Bronchial epithelial cell (primary cell): ENCODE measurements around the gene ZKSCAN1. TPM values are rescaled to one million over a fixed set of nuclear protein-coding genes. Genes with fewer than 3 reads are reported as not detected.

Experiments used
- DNase-seq: peaks from one replicate; pipeline ENCODE4 v3.0.0-alpha.2; 2010; ENCODE audit warnings: low read depth
- FAIRE-seq: peaks from 2 replicates; lab custom pipeline; 2011; peaks lifted over from hg19 to GRCh38; lab: Jason Lieb, UNC
- H3K27me3 ChIP-seq: 2 replicates; pipeline ENCODE4 v1.5.1; 2011; ENCODE audit warnings: low read length; ENCODE audit not compliant: control insufficient read depth, insufficient read depth
- H3K36me3 ChIP-seq: 2 replicates; pipeline ENCODE4 v1.5.1; 2011; ENCODE audit warnings: low read length; ENCODE audit not compliant: control insufficient read depth, insufficient read depth
- H3K4me3 ChIP-seq: 2 replicates; pipeline ENCODE4 v1.5.1; 2011; ENCODE audit warnings: mild to moderate bottlenecking, low read depth, low read length, control low read depth
- CTCF ChIP-seq: IDR thresholded peaks from 2 replicates; pipeline ENCODE4 v1.5.1; 2011; ENCODE audit warnings: mild to moderate bottlenecking, moderate library complexity, low read length, control low read depth, inconsistent platforms; ENCODE audit not compliant: insufficient read depth, severe bottlenecking
- total RNA-seq: library from RNA; depleted of rRNA; stranded (reverse); fragments of >200 nt; gene quantifications from 2 replicates; pipeline ENCODE4 v1.2.1, GENCODE V29; 2014

ZKSCAN1 gene
- total RNA-seq, 1 donor from 2014 or later, result 25.0 TPM

- no peak for FAIRE-seq
- no peak overlapping the region for H3K4me3 ChIP-seq
- H3K27me3 ChIP-seq, result no peaks in the 10 kb centered on the region
- DNase-seq, result no peak
- no peak for TF ChIP-seq CTCF
- peaks cover 11% of the 10 kb centered on the region for H3K36me3 ChIP-seq
Measured at GRCh38 chr7:100065452-100066186, 50.2 kb downstream of the ZKSCAN1 start.

- no peak for TF ChIP-seq CTCF
- Histone ChIP-seq H3K36me3 (peaks cover 23% of the 10 kb centered on the region), H3K27me3 (no peaks in the 10 kb centered on the region), H3K4me3 (no peak overlapping the region)
- FAIRE-seq (no peak), DNase-seq (no peak)
Measured at GRCh38 chr7:100066953-100067352, 51.6 kb downstream of the ZKSCAN1 start.

- peaks cover 34% of the 10 kb centered on the region for H3K36me3 ChIP-seq
- H3K27me3 ChIP-seq, result no peaks in the 10 kb centered on the region
- FAIRE-seq (no peak), DNase-seq (no peak)
- TF ChIP-seq CTCF, result no peak
- no peak overlapping the region for H3K4me3 ChIP-seq
Measured at GRCh38 chr7:100069991-100070390, 54.6 kb downstream of the ZKSCAN1 start.

GRCh38 chr7:100071018-100071723 is 55.8 kb downstream of the ZKSCAN1 start:
- no peak overlapping the region for H3K4me3 ChIP-seq
- no peaks in the 10 kb centered on the region for H3K27me3 ChIP-seq
- H3K36me3 ChIP-seq, result peaks cover 40% of the 10 kb centered on the region
- FAIRE-seq (no peak), DNase-seq (no peak)
- TF ChIP-seq CTCF, result no peak

- no peak overlapping the region for H3K4me3 ChIP-seq
- H3K27me3 ChIP-seq, result no peaks in the 10 kb centered on the region
- H3K36me3 ChIP-seq, result peaks cover 42% of the 10 kb centered on the region
- FAIRE-seq, result no peak
- DNase-seq, result no peak
- TF ChIP-seq CTCF, result no peak
Measured at GRCh38 chr7:100072462-100072861, 57.1 kb downstream of the ZKSCAN1 start.
